HCT116 (cell line): Measurements from ENCODE around the gene TSPAN5. TPM values are rescaled to one million over a fixed set of nuclear protein-coding genes. Genes with fewer than 3 reads are reported as not detected.

Experiments used
- ATAC-seq: fragments of 200-7000 bp; cut with Tn5 transposase; 2 replicates; pipeline ENCODE4 v1.9.1; 2020; ENCODE audit warnings: mild to moderate bottlenecking, moderate library complexity
- BruUV-seq: library from RNA; stranded (reverse); fragments of 400-500 nt; replicated peaks from 2 replicates; lab custom pipeline; 2021; lab: Mats Ljungman, UMichigan
- CTCF ChIA-PET: fragments of 300-600 bp; sonication (Branson Sonifier 250); formaldehyde crosslinking; loops from one replicate; lab custom pipeline; 2021; ENCODE audit warnings: antibody characterized with exemption; lab: Charles Lee
- POLR2A ChIA-PET: fragments of 300-600, 350-600 bp; sonication (Branson Sonifier 250); formaldehyde crosslinking; loops from one replicate; lab custom pipeline; 2021; ENCODE audit warnings: antibody characterized with exemption; lab: Charles Lee
- RAD21 ChIA-PET, 2 experiments: fragments of 300-600 bp; sonication (Branson Sonifier 250); formaldehyde crosslinking; loops; one replicate each; lab custom pipeline; 2023; ENCODE audit warnings: low total read pairs in 2 of 2; ENCODE audit not compliant: uncharacterized antibody in 2 of 2, unreplicated experiment in 2 of 2, low non-redundant PET in 1 of 2; lab: Charles Lee
- DNase-seq: peaks from one replicate; pipeline ENCODE4 v3.0.0-alpha.2; 2010; ENCODE audit warnings: low read depth, low spot score
- H2AFZ ChIP-seq: fragments of 200-600 bp; shearing (Covaris generic), sonication (generic); 2 replicates; pipeline ENCODE4 v1.6.1; 2017; ENCODE audit warnings: low read depth, mixed run types, mixed read lengths, antibody characterized with exemption, low read length; ENCODE audit not compliant: poor library complexity, severe bottlenecking
- H3K27ac ChIP-seq: 2 replicates; pipeline ENCODE4 v1.5.1; 2012; ENCODE audit warnings: low read depth, low read length
- H3K27me3 ChIP-seq: fragments of 200-600 bp; sonication (generic); 2 replicates; pipeline ENCODE4 v1.6.1; 2016; ENCODE audit warnings: mixed run types, low read length, mixed read lengths; ENCODE audit not compliant: insufficient read depth
- H3K36me3 ChIP-seq, 2 experiments: fragments of 200-500 bp in 1 of 2; fragments of 200-600 bp in 1 of 2; sonication (Bioruptor generic) in 1 of 2; sonication (generic) in 1 of 2; 2 replicates each; pipeline versions ENCODE4 v1.5.1 to v1.6.1; 2014 to 2016; ENCODE audit warnings: low read length in 2 of 2, inconsistent platforms in 1 of 2, mixed read lengths in 1 of 2, mixed run types in 1 of 2; ENCODE audit not compliant: insufficient read depth in 2 of 2, control insufficient read depth in 1 of 2
- H3K4me1 ChIP-seq, 2 experiments: fragments of 200-600 bp in 1 of 2; sonication (generic) in 1 of 2; 2 replicates each; pipeline versions ENCODE4 v1.5.1 to v1.6.1; 2012 to 2017; ENCODE audit warnings: low read length in 2 of 2, inconsistent platforms in 1 of 2, mild to moderate bottlenecking in 1 of 2, mixed read lengths in 1 of 2, mixed run types in 1 of 2, moderate library complexity in 1 of 2; ENCODE audit not compliant: insufficient read depth in 2 of 2, control insufficient read depth in 1 of 2
- H3K4me2 ChIP-seq: fragments of 200-600 bp; sonication (generic); 2 replicates; pipeline ENCODE4 v1.6.1; 2017; ENCODE audit warnings: mixed run types, low read length, mixed read lengths
- H3K4me3 ChIP-seq, 2 experiments: fragments of 200-600 bp in 1 of 2; sonication (generic) in 1 of 2; replicated peaks in 1 of 2; 2 replicates each; pipeline ENCODE4 v1.5.1; 2011 to 2016; ENCODE audit warnings: low read length in 2 of 2, control low read depth in 1 of 2, low read depth in 1 of 2, mild to moderate bottlenecking in 1 of 2, mixed read lengths in 1 of 2, mixed run types in 1 of 2
- H3K79me2 ChIP-seq: fragments of 200-600 bp; sonication (generic); 2 replicates; pipeline ENCODE4 v1.6.1; 2017; ENCODE audit warnings: mild to moderate bottlenecking, mixed run types, low read length, moderate library complexity, mixed read lengths; ENCODE audit not compliant: insufficient read depth
- H3K9ac ChIP-seq: fragments of 200-600 bp; sonication (generic); 2 replicates; pipeline ENCODE4 v1.6.1; 2016; ENCODE audit warnings: low read length, mixed read lengths
- H3K9me2 ChIP-seq: fragments of 200-600 bp; sonication (generic), shearing (Covaris generic); 2 replicates; pipeline ENCODE4 v1.6.1; 2017; ENCODE audit warnings: mixed run types, mild to moderate bottlenecking, moderate library complexity; ENCODE audit not compliant: insufficient read depth
- H3K9me3 ChIP-seq, 2 experiments: fragments of 200-500 bp in 1 of 2; fragments of 200-600 bp in 1 of 2; sonication (Bioruptor generic) in 1 of 2; sonication (generic) in 1 of 2; 2 replicates each; pipeline ENCODE4 v1.6.1; 2014 to 2017; ENCODE audit warnings: low read length in 2 of 2, mixed read lengths in 2 of 2, inconsistent platforms in 1 of 2, low read depth in 1 of 2, mild to moderate bottlenecking in 1 of 2, mixed run types in 1 of 2, moderate library complexity in 1 of 2; ENCODE audit not compliant: control insufficient read depth in 1 of 2, insufficient read depth in 1 of 2
- H4K20me1 ChIP-seq: fragments of 200-600 bp; sonication (generic), shearing (Covaris generic); 2 replicates; pipeline ENCODE4 v1.6.1; 2017; ENCODE audit warnings: mixed run types, mild to moderate bottlenecking, moderate library complexity; ENCODE audit not compliant: insufficient read depth
- EGR1 ChIP-seq: IDR thresholded peaks from 2 replicates; pipeline ENCODE4 v1.6.1; 2012; ENCODE audit warnings: low read depth
- EZH2 ChIP-seq: fragments of 200-600 bp; sonication (generic); IDR thresholded peaks from 2 replicates; pipeline ENCODE4 v1.6.1; 2017; ENCODE audit warnings: antibody characterized with exemption, mixed run types
- FOSL1 ChIP-seq: IDR thresholded peaks from 2 replicates; pipeline ENCODE4 v1.6.1; 2012; ENCODE audit warnings: low read depth
- JUND ChIP-seq: IDR thresholded peaks from 2 replicates; pipeline ENCODE4 v1.6.1; 2012
- RAD21 ChIP-seq: IDR thresholded peaks from 2 replicates; pipeline ENCODE4 v1.6.1; 2012; ENCODE audit warnings: low read depth, mild to moderate bottlenecking
- SIN3A ChIP-seq: IDR thresholded peaks from 2 replicates; pipeline ENCODE4 v1.6.1; 2012; ENCODE audit warnings: low read depth
- SP1 ChIP-seq: IDR thresholded peaks from 2 replicates; pipeline ENCODE4 v1.6.1; 2012; ENCODE audit warnings: low read depth
- SRF ChIP-seq: IDR thresholded peaks from 2 replicates; pipeline ENCODE4 v1.6.1; 2012; ENCODE audit warnings: low read depth
- YY1 ChIP-seq: IDR thresholded peaks from 2 replicates; pipeline ENCODE4 v1.6.1; 2011; ENCODE audit warnings: low read length, low read depth, moderate library complexity, mild to moderate bottlenecking; ENCODE audit not compliant: insufficient replicate concordance; ENCODE audit errors: extremely low read depth
- ZFX ChIP-seq: fragments of 450-650 bp; IDR thresholded peaks from 2 replicates; pipeline ENCODE4 v1.6.1; 2017
- ZNF274 ChIP-seq: fragments of 200-500 bp; sonication (Bioruptor generic); IDR thresholded peaks from 2 replicates; pipeline ENCODE4 v1.6.1; 2014; ENCODE audit warnings: mild to moderate bottlenecking, low read depth, low read length, inconsistent platforms
- intact Hi-C: fragments of 100-400 bp; cut with micrococcal nuclease; formaldehyde crosslinking; loops from 2 replicates; pipeline ENCODE4 v1.10.0; 2022
- total RNA-seq: library from RNA; stranded (reverse); gene quantifications from one replicate; pipeline ENCODE4 v1.2.1, GENCODE V29; 2021; ENCODE audit not compliant: unreplicated experiment
- TF ChIP-seq, protein P1 (sequence below): IDR thresholded peaks from 2 replicates; pipeline ENCODE4 v1.6.1; 2012; ENCODE audit warnings: low read depth

The TSPAN5 gene
- total RNA-seq, 1 experiment from 2014 or later: 56.8 TPM

DNA sequence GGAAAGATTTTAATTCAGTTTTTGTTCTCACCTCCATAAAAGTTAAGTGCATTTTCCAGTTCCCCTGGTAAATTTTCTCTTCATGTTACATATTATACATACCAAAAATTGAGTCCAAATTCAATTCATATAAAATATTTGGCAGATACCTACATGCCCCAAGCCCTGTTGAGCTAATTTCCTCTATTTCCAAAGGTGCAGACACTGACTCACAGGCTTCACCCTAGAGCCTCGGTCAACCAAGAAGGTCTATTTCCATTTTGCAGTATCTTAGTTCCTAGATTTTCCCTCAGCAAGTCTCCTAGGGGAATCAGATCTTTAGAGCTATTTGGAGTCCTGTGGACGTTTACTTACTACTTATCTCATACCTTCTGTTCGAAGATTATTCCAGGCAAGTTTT is 174.4 kb downstream of the TSPAN5 start:
- Histone ChIP-seq H3K9ac (no peak overlapping the region), H3K9me2 (no peaks in the 10 kb centered on the region), H3K27ac (no peak overlapping the region), H3K4me3 (no peak overlapping the region), H3K4me2 (peak overlapping the region; percentile 59), H3K27me3 (no peaks in the 10 kb centered on the region), H3K79me2 (peaks cover 63% of the 10 kb centered on the region), H3K9me3 (no peaks in the 10 kb centered on the region), H3K36me3 (peaks cover 0 to under 1% of the 10 kb centered on the region in 2 experiments; a peak in 1 of 4 replicates), H2AFZ (no peak overlapping the region), H3K4me1 (peaks cover 3 to 59% of the 10 kb centered on the region in 2 experiments; a peak in 3 of 4 replicates), H4K20me1 (no peaks in the 10 kb centered on the region)
- ChIA-PET CTCF (interaction anchor here (1.0 kb wide), 1 partner anchor 16 kb away, joined by 3 read pairs; no protein-coding TSS in a partner anchor), RAD21 (no interaction called here), POLR2A (no interaction called here)
- no TSS peak for BruUV-seq
- intact Hi-C loops: no loop called here
- DNase-seq (no peak), ATAC-seq (no peak)
- no peak for TF ChIP-seq SRF
- TF ChIP-seq ZNF274: no peak
- no peak for TF ChIP-seq RAD21
- no peak for TF ChIP-seq SIN3A
- TF ChIP-seq SP1: no peak
- TF ChIP-seq JUND: no peak
- TF ChIP-seq FOSL1: no peak
- TF ChIP-seq EZH2: no peak
- no peak for TF ChIP-seq YY1
- TF ChIP-seq ZFX: no peak
- TF ChIP-seq EGR1: no peak
- TF ChIP-seq, protein P1, sequence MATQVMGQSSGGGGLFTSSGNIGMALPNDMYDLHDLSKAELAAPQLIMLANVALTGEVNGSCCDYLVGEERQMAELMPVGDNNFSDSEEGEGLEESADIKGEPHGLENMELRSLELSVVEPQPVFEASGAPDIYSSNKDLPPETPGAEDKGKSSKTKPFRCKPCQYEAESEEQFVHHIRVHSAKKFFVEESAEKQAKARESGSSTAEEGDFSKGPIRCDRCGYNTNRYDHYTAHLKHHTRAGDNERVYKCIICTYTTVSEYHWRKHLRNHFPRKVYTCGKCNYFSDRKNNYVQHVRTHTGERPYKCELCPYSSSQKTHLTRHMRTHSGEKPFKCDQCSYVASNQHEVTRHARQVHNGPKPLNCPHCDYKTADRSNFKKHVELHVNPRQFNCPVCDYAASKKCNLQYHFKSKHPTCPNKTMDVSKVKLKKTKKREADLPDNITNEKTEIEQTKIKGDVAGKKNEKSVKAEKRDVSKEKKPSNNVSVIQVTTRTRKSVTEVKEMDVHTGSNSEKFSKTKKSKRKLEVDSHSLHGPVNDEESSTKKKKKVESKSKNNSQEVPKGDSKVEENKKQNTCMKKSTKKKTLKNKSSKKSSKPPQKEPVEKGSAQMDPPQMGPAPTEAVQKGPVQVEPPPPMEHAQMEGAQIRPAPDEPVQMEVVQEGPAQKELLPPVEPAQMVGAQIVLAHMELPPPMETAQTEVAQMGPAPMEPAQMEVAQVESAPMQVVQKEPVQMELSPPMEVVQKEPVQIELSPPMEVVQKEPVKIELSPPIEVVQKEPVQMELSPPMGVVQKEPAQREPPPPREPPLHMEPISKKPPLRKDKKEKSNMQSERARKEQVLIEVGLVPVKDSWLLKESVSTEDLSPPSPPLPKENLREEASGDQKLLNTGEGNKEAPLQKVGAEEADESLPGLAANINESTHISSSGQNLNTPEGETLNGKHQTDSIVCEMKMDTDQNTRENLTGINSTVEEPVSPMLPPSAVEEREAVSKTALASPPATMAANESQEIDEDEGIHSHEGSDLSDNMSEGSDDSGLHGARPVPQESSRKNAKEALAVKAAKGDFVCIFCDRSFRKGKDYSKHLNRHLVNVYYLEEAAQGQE: no peak
